ENCODE results near the gene HOXD1. TPM values are rescaled to one million over a fixed set of nuclear protein-coding genes. Genes with fewer than 3 reads are reported as not detected.

Gene HOXD1
- polyA plus RNA-seq, 1 of the 3 experiments (the other 2 are of a cell fraction) = not detected

GRCh38 chr2:176182671-176183070 lies 5.8 kb upstream of the HOXD1 start (continued):
- TF ChIP-seq, protein P1, sequence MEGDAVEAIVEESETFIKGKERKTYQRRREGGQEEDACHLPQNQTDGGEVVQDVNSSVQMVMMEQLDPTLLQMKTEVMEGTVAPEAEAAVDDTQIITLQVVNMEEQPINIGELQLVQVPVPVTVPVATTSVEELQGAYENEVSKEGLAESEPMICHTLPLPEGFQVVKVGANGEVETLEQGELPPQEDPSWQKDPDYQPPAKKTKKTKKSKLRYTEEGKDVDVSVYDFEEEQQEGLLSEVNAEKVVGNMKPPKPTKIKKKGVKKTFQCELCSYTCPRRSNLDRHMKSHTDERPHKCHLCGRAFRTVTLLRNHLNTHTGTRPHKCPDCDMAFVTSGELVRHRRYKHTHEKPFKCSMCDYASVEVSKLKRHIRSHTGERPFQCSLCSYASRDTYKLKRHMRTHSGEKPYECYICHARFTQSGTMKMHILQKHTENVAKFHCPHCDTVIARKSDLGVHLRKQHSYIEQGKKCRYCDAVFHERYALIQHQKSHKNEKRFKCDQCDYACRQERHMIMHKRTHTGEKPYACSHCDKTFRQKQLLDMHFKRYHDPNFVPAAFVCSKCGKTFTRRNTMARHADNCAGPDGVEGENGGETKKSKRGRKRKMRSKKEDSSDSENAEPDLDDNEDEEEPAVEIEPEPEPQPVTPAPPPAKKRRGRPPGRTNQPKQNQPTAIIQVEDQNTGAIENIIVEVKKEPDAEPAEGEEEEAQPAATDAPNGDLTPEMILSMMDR (IDR thresholded peaks at IDR 0.05) = no peak
- TF ChIP-seq, protein P2, sequence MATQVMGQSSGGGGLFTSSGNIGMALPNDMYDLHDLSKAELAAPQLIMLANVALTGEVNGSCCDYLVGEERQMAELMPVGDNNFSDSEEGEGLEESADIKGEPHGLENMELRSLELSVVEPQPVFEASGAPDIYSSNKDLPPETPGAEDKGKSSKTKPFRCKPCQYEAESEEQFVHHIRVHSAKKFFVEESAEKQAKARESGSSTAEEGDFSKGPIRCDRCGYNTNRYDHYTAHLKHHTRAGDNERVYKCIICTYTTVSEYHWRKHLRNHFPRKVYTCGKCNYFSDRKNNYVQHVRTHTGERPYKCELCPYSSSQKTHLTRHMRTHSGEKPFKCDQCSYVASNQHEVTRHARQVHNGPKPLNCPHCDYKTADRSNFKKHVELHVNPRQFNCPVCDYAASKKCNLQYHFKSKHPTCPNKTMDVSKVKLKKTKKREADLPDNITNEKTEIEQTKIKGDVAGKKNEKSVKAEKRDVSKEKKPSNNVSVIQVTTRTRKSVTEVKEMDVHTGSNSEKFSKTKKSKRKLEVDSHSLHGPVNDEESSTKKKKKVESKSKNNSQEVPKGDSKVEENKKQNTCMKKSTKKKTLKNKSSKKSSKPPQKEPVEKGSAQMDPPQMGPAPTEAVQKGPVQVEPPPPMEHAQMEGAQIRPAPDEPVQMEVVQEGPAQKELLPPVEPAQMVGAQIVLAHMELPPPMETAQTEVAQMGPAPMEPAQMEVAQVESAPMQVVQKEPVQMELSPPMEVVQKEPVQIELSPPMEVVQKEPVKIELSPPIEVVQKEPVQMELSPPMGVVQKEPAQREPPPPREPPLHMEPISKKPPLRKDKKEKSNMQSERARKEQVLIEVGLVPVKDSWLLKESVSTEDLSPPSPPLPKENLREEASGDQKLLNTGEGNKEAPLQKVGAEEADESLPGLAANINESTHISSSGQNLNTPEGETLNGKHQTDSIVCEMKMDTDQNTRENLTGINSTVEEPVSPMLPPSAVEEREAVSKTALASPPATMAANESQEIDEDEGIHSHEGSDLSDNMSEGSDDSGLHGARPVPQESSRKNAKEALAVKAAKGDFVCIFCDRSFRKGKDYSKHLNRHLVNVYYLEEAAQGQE (IDR thresholded peaks at IDR 0.05; ENCODE audit: low read depth, low read length) = no peak
- TF ChIP-seq SMC3 (IDR thresholded peaks at IDR 0.05; ENCODE audit: low read depth, low read length) = no peak

GRCh38 chr2:176184749-176185148 lies 3.7 kb upstream of the HOXD1 start:
- Histone ChIP-seq H3K79me2 (ENCODE audit: insufficient read depth) (no peaks in the 10 kb centered on the region), H3K27me3 (ENCODE audit: insufficient read depth) (peaks cover 5% of the 10 kb centered on the region; the same call in 1 of the 2 replicates), H3K9ac (no peak overlapping the region), H3K36me3 (replicated peaks in 1 of 2; ENCODE audit: control insufficient read depth in 1 of 2, insufficient read depth in 2 of 2, low read length in 1 of 2) (no peaks in the 10 kb centered on the region), H3K4me3 (ENCODE audit: low read depth in 2 of 2, low read length in 1 of 2) (no peak overlapping the region), H2AFZ (ENCODE audit: low read depth) (no peak overlapping the region), H3K9me3 (no peaks in the 10 kb centered on the region), H3K4me1 (ENCODE audit: control insufficient read depth in 1 of 2, insufficient read depth in 2 of 2, low read depth in 1 of 2, low read length in 1 of 2) (peaks cover 0 to 9% of the 10 kb centered on the region in 2 experiments; a peak in 1 of 4 replicates), H4K20me1 (ENCODE audit: insufficient read depth) (no peaks in the 10 kb centered on the region), H3K9me2 (no peaks in the 10 kb centered on the region), H3K4me2 (no peak overlapping the region), H3F3A (replicated peaks; ENCODE audit: insufficient read depth) (no peaks in the 10 kb centered on the region), H3K27ac (ENCODE audit: low read depth in 2 of 2, low read length in 1 of 2) (no peak overlapping the region)
- CTCF ChIA-PET = interaction anchor here (1.1 to 1.2 kb wide), 2 partner anchors 9 to 270 kb away, joined by 3 to 5 read pairs; no protein-coding TSS in a partner anchor
- no peak for DNase-seq
- no peak for TF ChIP-seq FOXJ3 (CRISPR knock-in tag; IDR thresholded peaks at IDR 0.05)
- TF ChIP-seq SMC3 (IDR thresholded peaks at IDR 0.05; ENCODE audit: low read depth, low read length) = no peak
- TF ChIP-seq GABPA (IDR thresholded peaks at IDR 0.05; ENCODE audit: low read depth) = no peak
- TF ChIP-seq YY1 (IDR thresholded peaks at IDR 0.05; ENCODE audit: low read depth) = no peak
- TF ChIP-seq, protein P1 (IDR thresholded peaks at IDR 0.05) = no peak
- TF ChIP-seq, protein P3, sequence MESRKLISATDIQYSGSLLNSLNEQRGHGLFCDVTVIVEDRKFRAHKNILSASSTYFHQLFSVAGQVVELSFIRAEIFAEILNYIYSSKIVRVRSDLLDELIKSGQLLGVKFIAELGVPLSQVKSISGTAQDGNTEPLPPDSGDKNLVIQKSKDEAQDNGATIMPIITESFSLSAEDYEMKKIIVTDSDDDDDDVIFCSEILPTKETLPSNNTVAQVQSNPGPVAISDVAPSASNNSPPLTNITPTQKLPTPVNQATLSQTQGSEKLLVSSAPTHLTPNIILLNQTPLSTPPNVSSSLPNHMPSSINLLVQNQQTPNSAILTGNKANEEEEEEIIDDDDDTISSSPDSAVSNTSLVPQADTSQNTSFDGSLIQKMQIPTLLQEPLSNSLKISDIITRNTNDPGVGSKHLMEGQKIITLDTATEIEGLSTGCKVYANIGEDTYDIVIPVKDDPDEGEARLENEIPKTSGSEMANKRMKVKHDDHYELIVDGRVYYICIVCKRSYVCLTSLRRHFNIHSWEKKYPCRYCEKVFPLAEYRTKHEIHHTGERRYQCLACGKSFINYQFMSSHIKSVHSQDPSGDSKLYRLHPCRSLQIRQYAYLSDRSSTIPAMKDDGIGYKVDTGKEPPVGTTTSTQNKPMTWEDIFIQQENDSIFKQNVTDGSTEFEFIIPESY (IDR thresholded peaks at IDR 0.05; ENCODE audit: borderline replicate concordance, low read depth) = no peak
- TF ChIP-seq TCF12 (IDR thresholded peaks at IDR 0.05) = no peak
- TF ChIP-seq JUND (IDR thresholded peaks at IDR 0.05) = no peak
- TF ChIP-seq MXI1 (IDR thresholded peaks at IDR 0.05; ENCODE audit: low read depth, low read length) = no peak
- TF ChIP-seq, protein P2 (IDR thresholded peaks at IDR 0.05; ENCODE audit: low read depth, low read length) = no peak
- TF ChIP-seq GATA2 (CRISPR knock-in tag; IDR thresholded peaks at IDR 0.05) = no peak
- TF ChIP-seq POLR2AphosphoS5 (IDR thresholded peaks at IDR 0.05; ENCODE audit: low read depth, low read length) = no peak
- TF ChIP-seq NFIC (IDR thresholded peaks at IDR 0.05; ENCODE audit: borderline replicate concordance) = no peak
- POLR2A ChIA-PET = no interaction called here
- 63% methylated on average over 2 of the region's 2 CpGs for WGBS (ENCODE audit: low lambda C conversion rate)

Measured in SK-N-SH (cell line).